Measurements from ENCODE around the gene CR1. TPM values are rescaled to one million over a fixed set of nuclear protein-coding genes. Genes with fewer than 3 reads are reported as not detected.
"Not testable (repeated sequence)": the region's sequence is repeated elsewhere in the genome, so short reads cannot be mapped to it uniquely, and the experiment has no call there.

Gene CR1
- polyA plus RNA-seq, 1 experiment = not detected

DNA sequence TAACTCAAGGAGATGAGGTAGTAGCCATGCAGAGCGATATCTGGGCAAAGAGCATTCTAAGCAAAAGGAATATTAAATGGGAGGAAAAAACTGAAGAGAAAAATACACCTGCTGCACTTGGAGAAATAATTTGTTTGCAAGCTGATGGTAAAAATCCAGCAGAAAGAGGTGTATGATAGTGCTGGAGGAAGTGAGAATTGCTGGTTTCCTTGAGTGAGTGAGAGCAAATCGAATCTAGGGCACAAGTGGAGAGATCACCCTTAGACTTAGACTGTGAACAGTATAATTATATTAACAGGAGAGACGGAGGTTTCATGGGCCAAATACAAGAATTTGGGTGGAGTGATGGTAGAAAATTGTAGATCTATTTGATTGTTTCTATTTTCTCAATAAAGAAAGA is 2.7 kb upstream of the CR1 start:
- Histone ChIP-seq H3K27me3 (ENCODE audit: control insufficient read depth, insufficient read depth, low read length) (peaks cover 16% of the 10 kb centered on the region), H3K27ac (ENCODE audit: low read depth, low read length) (no peak overlapping the region), H3K9me3 (ENCODE audit: control insufficient read depth, insufficient read depth, low read length) (no peaks in the 10 kb centered on the region), H3K4me3 (ENCODE audit: low read depth, low read length) (no peak overlapping the region)
- ChIA-PET CTCF (no interaction called here), POLR2A (no interaction called here)
- TF ChIP-seq, protein P1, sequence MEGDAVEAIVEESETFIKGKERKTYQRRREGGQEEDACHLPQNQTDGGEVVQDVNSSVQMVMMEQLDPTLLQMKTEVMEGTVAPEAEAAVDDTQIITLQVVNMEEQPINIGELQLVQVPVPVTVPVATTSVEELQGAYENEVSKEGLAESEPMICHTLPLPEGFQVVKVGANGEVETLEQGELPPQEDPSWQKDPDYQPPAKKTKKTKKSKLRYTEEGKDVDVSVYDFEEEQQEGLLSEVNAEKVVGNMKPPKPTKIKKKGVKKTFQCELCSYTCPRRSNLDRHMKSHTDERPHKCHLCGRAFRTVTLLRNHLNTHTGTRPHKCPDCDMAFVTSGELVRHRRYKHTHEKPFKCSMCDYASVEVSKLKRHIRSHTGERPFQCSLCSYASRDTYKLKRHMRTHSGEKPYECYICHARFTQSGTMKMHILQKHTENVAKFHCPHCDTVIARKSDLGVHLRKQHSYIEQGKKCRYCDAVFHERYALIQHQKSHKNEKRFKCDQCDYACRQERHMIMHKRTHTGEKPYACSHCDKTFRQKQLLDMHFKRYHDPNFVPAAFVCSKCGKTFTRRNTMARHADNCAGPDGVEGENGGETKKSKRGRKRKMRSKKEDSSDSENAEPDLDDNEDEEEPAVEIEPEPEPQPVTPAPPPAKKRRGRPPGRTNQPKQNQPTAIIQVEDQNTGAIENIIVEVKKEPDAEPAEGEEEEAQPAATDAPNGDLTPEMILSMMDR (IDR thresholded peaks at IDR 0.05; ENCODE audit: low read depth, low read length) = no peak
- DNase-seq (ENCODE audit: low read depth, low spot score) = no peak

DNA sequence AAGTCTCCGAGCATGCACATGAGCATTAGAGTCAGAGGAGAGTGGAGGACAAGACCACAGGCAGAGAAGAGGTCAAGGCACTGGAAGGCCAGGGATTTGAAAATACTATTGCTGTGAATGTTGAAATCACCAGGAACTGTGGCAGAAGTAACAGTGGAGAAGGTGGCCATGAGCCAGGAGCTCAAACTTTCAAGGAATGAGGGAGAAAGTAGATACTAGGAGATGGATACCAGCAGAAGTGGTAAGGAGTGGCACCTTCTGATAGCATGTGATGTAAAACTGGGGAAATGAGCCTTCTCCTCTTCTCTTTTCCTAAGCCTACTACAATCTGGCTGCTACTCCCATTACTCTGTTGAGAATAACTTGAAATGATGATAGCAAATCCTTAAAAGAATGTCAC is 1.8 kb upstream of the CR1 start:
- CTCF ChIA-PET = no interaction called here
- no peak for DNase-seq (ENCODE audit: low read depth, low spot score)
- Histone ChIP-seq H3K9me3 (ENCODE audit: control insufficient read depth, insufficient read depth, low read length) (no peaks in the 10 kb centered on the region), H3K4me3 (ENCODE audit: low read depth, low read length) (no peak overlapping the region), H3K27me3 (ENCODE audit: control insufficient read depth, insufficient read depth, low read length) (peaks cover 16% of the 10 kb centered on the region), H3K27ac (ENCODE audit: low read depth, low read length) (no peak overlapping the region)
- TF ChIP-seq, protein P1 (IDR thresholded peaks at IDR 0.05; ENCODE audit: low read depth, low read length) = no peak
- POLR2A ChIA-PET = no interaction called here

DNA sequence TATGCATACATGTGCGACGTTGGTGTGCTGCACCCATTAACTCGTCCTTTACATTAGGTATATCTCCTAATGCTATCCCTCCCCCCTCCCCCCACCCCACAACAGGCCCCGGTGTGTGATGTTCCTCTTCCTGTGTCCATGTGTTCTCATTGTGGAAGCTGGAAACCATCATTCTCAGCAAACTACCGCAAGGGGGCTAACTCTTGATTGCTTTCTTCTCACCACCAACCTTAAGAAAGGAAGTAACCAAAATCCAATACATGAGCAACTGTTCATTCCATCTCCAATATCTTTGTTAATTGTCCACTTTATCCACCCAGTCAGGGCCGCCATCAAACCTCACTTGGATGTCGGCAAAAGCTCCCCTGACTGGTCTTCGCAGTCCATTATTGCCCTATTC is 676 bp upstream of the CR1 start:
- H3K9me3 ChIP-seq (ENCODE audit: control insufficient read depth, insufficient read depth, low read length); H3K27ac ChIP-seq (ENCODE audit: low read depth, low read length); H3K4me3 ChIP-seq (ENCODE audit: low read depth, low read length); DNase-seq (ENCODE audit: low read depth, low spot score); CTCF ChIA-PET; POLR2A ChIA-PET: not testable (repeated sequence)
- peaks cover 16% of the 10 kb centered on the region for H3K27me3 ChIP-seq (ENCODE audit: control insufficient read depth, insufficient read depth, low read length)

DNA sequence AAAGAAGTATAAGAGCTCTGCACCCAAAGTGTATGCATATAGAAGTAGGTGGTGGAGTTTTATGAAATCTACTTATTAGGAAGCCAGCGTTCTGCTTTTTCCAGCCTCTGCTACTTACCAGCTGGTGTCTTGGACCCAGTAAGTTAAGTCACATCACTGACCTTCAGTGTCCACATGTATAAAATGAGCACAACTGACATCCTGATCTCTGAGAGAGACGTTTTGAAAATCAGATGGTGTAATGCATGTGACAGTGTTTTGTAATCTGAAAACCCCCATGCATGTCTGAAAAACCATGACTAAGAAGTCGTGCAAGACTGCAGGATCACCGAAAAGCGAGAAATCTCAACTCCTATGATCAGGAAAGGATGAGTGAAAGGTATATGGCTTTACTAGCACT is 2.0 kb downstream of the CR1 start:
- ChIA-PET CTCF (interaction anchor here (1.0 to 2.6 kb wide), 2 partner anchors 585 to 633 kb away, joined by 4 to 10 read pairs; no protein-coding TSS in a partner anchor), POLR2A (no interaction called here)

DNA sequence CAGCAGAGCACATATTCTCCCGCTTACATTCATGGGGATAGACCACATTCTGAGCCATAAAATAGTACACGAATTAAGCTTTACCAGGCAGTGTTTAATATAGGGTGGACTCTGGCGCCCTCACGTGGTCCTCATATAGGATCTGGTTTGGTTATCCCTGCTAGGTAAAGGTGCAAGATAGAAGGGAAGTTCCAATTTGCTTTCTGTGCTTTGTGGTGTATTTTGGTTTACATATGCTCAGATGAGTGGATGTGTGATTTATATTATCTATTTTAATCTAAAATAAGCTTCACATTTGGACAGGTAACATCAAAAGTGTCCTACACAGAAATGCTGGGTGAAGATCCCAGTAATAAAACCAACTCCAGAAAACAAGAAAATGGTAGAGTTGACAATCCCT is 3.6 kb downstream of the CR1 start:
- Histone ChIP-seq H3K4me3 (ENCODE audit: low read depth, low read length) (no peak overlapping the region), H3K27me3 (ENCODE audit: control insufficient read depth, insufficient read depth, low read length) (peaks cover 16% of the 10 kb centered on the region), H3K9me3 (ENCODE audit: control insufficient read depth, insufficient read depth, low read length) (no peaks in the 10 kb centered on the region), H3K27ac (ENCODE audit: low read depth, low read length) (no peak overlapping the region)
- TF ChIP-seq, protein P1 (IDR thresholded peaks at IDR 0.05; ENCODE audit: low read depth, low read length) = peak; percentile 76
- peak; percentile 10 for DNase-seq (ENCODE audit: low read depth, low spot score)
- ChIA-PET POLR2A (interaction anchor here (1.3 kb wide), 1 partner anchor 178 kb away, joined by 3 read pairs; the partner anchor contains the start of gene CD55), CTCF (interaction anchor here (0.5 to 2.6 kb wide), 40 partner anchors 11 to 1842 kb away, joined by 3 to 18 read pairs (median 3); partner anchors contain the start of gene EIF2D)

More for the DNA sequence above, 2.0 kb downstream of the CR1 start:
- H3K9me3 ChIP-seq (ENCODE audit: control insufficient read depth, insufficient read depth, low read length) = no peaks in the 10 kb centered on the region
- no peak overlapping the region for H3K4me3 ChIP-seq (ENCODE audit: low read depth, low read length)
- TF ChIP-seq, protein P1 (IDR thresholded peaks at IDR 0.05; ENCODE audit: low read depth, low read length) = no peak
- DNase-seq (ENCODE audit: low read depth, low spot score) = no peak
- peaks cover 16% of the 10 kb centered on the region for H3K27me3 ChIP-seq (ENCODE audit: control insufficient read depth, insufficient read depth, low read length)
- H3K27ac ChIP-seq (ENCODE audit: low read depth, low read length) = no peak overlapping the region

All from AG04450 (cell line).